BJ (cell line): ENCODE results near the gene SLIT3. TPM values are rescaled to one million over a fixed set of nuclear protein-coding genes. Genes with fewer than 3 reads are reported as not detected.

ENCODE experiments used
- CTCF ChIA-PET: fragments of 350-600 bp; formaldehyde crosslinking; extraction: SDS; loops from one replicate; lab custom pipeline; 2021; ENCODE audit warnings: antibody characterized with exemption, inconsistent platforms; lab: Yijun Ruan, JAX
- POLR2A ChIA-PET: fragments of 300-600 bp; sonication (Branson Sonifier 250); formaldehyde crosslinking; extraction: SDS; loops from one replicate; lab custom pipeline; 2021; ENCODE audit warnings: antibody characterized with exemption; lab: Charles Lee
- DNase-seq: peaks from one replicate; pipeline ENCODE4 v3.0.0-alpha.2; 2011; ENCODE audit warnings: low read depth
- H3K27me3 ChIP-seq: 2 replicates; pipeline ENCODE4 v1.6.0; 2011; ENCODE audit warnings: low read length; ENCODE audit not compliant: control insufficient read depth, insufficient read depth
- H3K36me3 ChIP-seq: 2 replicates; pipeline ENCODE4 v1.5.1; 2011; ENCODE audit warnings: low read length; ENCODE audit not compliant: control insufficient read depth, insufficient read depth
- H3K4me3 ChIP-seq: 2 replicates; pipeline ENCODE4 v1.5.1; 2011; ENCODE audit warnings: low read depth, mild to moderate bottlenecking, control low read depth, low read length
- polyA plus RNA-seq: library from polyadenylated mRNA; depleted of rRNA; stranded (reverse); fragments of >200 nt; gene quantifications from 2 replicates; pipeline ENCODE4 v1.2.3, GENCODE V29; 2011
- TF ChIP-seq, protein P1 (sequence below): IDR thresholded peaks from 2 replicates; pipeline ENCODE4 v1.5.1; 2011; ENCODE audit warnings: low read depth, mild to moderate bottlenecking, control low read depth, inconsistent platforms, low read length, moderate library complexity; ENCODE audit not compliant: insufficient read depth

The SLIT3 gene
- polyA plus RNA-seq, 1 experiment, result 26.8 TPM

DNA sequence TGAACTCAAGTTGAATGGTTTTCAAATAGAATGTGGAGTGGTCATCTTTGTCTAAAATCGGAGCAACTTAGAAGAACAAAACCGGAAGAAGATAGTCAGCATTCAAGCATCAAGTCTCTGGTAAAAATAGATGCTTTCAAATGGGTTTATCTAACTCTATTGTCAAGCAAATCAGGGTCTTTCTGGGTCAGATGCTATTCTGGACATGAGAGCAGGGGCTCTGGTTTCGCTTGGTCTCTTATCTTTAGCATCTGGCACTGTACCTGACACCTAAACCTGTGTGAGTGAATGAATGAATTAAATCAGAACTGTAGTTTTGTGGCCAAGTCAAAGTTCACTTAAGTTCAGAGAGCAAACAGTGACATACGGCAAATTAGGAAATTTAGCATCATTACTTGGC lies 173.5 kb downstream of the SLIT3 start:
- TF ChIP-seq, protein P1, sequence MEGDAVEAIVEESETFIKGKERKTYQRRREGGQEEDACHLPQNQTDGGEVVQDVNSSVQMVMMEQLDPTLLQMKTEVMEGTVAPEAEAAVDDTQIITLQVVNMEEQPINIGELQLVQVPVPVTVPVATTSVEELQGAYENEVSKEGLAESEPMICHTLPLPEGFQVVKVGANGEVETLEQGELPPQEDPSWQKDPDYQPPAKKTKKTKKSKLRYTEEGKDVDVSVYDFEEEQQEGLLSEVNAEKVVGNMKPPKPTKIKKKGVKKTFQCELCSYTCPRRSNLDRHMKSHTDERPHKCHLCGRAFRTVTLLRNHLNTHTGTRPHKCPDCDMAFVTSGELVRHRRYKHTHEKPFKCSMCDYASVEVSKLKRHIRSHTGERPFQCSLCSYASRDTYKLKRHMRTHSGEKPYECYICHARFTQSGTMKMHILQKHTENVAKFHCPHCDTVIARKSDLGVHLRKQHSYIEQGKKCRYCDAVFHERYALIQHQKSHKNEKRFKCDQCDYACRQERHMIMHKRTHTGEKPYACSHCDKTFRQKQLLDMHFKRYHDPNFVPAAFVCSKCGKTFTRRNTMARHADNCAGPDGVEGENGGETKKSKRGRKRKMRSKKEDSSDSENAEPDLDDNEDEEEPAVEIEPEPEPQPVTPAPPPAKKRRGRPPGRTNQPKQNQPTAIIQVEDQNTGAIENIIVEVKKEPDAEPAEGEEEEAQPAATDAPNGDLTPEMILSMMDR, result no peak
- H3K4me3 ChIP-seq, result no peak overlapping the region
- CTCF ChIA-PET, result no interaction called here
- DNase-seq, result no peak
- no peaks in the 10 kb centered on the region for H3K27me3 ChIP-seq
- POLR2A ChIA-PET, result no interaction called here
- no peaks in the 10 kb centered on the region for H3K36me3 ChIP-seq

DNA sequence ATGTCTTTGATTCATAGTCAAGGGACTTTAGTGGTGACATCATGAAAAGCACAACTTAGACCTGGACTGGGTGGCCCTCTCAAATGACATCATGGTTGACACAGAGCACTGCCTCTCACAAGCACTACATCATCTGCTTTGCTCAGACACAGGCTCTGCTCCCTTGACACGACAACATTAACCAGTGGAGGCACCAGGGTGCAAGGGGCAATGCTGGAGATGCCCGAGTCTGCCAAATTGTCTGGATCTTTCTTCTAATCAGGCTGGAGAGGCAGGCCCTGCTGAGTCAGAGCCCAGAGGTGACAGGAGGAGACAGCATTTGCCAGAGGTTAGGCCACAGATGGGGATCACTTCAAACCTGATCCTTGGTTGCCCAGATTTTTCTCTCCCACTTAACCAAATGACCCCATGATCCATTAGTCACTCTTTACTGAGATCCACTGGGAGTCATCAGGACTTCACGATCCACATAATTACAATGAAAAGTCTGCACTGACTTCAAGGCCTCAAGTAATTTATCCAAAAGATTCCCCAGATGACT lies 174.4 kb downstream of the SLIT3 start:
- DNase-seq, result no peak
- Histone ChIP-seq H3K36me3 (no peaks in the 10 kb centered on the region), H3K4me3 (no peak overlapping the region), H3K27me3 (no peaks in the 10 kb centered on the region)
- TF ChIP-seq, protein P1, result no peak
- CTCF ChIA-PET, result no interaction called here
- POLR2A ChIA-PET, result no interaction called here

DNA sequence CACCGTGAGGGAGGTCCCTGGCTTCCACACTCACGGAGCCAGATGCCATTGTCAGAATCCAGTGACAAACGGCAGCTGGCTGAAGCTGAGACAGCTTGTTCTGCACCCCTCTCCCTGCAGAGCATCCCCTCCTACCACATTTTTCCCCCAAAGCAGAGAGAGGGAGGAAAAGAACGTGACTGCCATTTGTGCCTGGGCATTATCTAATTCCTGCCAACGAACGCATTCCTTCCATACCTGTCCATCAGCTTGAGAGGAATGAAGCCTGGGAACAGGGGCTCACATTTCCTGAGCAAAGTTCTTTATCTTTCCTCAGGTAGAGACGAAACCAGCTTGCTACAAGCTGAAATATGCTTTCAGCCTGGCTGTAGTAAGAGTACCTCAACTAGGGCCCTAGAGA lies 175.4 kb downstream of the SLIT3 start:
- Histone ChIP-seq H3K4me3 (no peak overlapping the region), H3K27me3 (no peaks in the 10 kb centered on the region), H3K36me3 (no peaks in the 10 kb centered on the region)
- TF ChIP-seq, protein P1, result no peak
- POLR2A ChIA-PET, result no interaction called here
- no peak for DNase-seq
- CTCF ChIA-PET, result interaction anchor here (0.7 kb wide), 1 partner anchor 15 kb away, joined by 3 read pairs; no protein-coding TSS in a partner anchor

DNA sequence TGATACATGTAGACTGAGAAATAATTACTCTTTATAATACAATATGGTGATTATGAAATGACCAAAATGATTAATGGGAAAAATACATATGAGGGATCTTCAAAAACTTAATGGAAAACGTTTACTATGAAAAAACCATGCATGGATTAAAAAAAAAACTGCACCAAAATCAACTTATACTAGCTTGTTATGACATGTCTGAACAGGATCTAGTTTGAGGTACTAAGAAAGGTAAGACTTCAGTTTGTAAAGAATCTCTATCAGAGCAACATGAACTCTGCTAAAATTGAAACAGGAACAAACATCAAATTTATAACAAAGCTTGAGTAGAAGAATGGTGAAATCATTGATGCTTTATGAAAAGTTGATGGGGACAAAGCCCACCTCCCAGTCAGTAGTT lies 178.0 kb downstream of the SLIT3 start:
- no peaks in the 10 kb centered on the region for H3K27me3 ChIP-seq
- no peak overlapping the region for H3K4me3 ChIP-seq
- ChIA-PET CTCF (interaction anchor here (1.2 to 2.1 kb wide), 4 partner anchors 13 to 180 kb away, joined by 3 to 5 read pairs (median 3); no protein-coding TSS in a partner anchor), POLR2A (no interaction called here)
- no peak for DNase-seq
- TF ChIP-seq, protein P1, result no peak
- H3K36me3 ChIP-seq, result no peaks in the 10 kb centered on the region; the same call in 1 of the 2 replicates

DNA sequence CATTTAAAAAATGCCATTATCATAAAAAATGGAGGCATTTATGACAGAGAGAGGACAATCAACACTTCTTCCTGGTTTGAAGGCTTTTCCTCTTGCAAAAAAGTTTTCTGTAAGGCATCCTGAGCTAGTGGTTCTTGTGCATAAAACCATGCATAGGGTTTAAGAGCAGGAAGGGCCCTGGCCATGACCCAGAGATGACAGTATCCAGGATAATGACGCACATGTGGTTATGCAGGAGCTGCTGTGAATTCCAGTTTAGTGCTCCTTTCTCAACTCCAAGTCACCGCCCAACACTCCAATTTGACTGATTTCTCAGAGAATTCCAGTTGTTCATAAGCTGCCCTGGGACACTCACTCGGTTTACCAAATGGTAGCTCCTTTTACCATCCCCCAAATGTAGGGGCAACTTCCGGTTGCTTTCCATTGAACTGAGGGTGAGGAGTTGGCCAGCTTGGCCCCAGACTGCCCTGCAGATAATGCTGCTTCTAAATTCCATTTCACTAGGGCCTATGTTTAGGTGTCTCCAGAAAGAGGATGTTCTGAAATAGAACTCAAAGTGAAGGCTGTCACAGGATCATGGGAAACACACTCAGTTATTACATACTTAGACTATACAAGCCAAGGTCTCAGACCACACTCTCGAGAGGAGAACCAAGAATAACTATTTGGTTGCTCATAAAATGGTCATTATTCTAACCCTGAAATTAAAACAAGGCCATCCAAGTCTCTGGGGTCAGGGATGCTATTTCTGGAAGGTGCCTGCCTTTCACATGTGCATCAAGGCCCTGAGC lies 179.1 kb downstream of the SLIT3 start:
- Histone ChIP-seq H3K36me3 (no peaks in the 10 kb centered on the region; the same call in 1 of the 2 replicates), H3K4me3 (no peak overlapping the region), H3K27me3 (no peaks in the 10 kb centered on the region)
- POLR2A ChIA-PET, result no interaction called here
- CTCF ChIA-PET, result interaction anchor here (1.2 to 2.1 kb wide), 5 partner anchors 12 to 181 kb away, joined by 3 to 5 read pairs (median 3); no protein-coding TSS in a partner anchor
- TF ChIP-seq, protein P1, result no peak
- DNase-seq, result peak; percentile 76
